Measurements from ENCODE around the gene UBAC2. TPM values are rescaled to one million over a fixed set of nuclear protein-coding genes. Genes with fewer than 3 reads are reported as not detected.
"Not testable (repeated sequence)": the region's sequence is repeated elsewhere in the genome, so short reads cannot be mapped to it uniquely, and the experiment has no call there.

UBAC2 gene
- total RNA-seq, 1 donor from 2014 or later: 87.7 TPM

DNA sequence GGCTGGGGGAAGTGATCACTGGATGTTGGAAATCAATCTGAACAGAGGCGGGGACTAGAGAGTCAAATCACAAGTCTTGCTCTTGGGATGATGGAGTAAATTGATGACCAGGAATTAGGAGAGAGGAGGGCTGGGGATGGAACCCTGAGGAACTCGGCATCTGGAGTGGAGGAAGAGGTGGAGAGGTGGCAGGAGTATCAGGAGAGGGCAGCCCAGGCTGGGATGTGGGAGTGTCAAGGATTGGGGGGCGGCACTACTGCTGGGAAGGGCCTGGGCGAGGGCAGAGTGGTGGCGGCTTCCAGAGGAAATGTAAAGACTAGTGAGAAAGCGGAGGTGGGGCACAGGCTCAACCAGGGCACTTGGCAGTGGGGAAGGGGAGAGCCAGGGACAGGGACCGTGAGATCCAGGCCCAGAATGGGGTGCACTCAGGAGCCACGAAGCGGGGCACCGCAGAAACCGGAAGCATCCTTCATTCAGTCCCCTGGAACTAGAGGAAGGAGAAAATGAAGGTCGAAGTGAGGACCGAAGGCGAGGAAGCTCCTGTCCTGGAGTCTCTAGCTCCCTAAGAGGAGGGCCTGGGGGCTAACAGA lies 187.8 kb downstream of the UBAC2 start:
- H3K9me3 Mint-ChIP-seq: no peaks in the 10 kb centered on the region
- H3K27ac ChIP-seq: no peak overlapping the region
- H3F3A ChIP-seq (ENCODE audit: low read depth): peaks cover 11% of the 10 kb centered on the region
- no peaks in the 10 kb centered on the region for H3K27me3 ChIP-seq
- H3K27me3 Mint-ChIP-seq (ENCODE audit: insufficient read depth, low read depth): peaks cover 5% of the 10 kb centered on the region
- no peaks in the 10 kb centered on the region for H3K79me2 ChIP-seq (ENCODE audit: low read depth)
- H3K4me3 Mint-ChIP-seq: no peak overlapping the region
- H3K4me3 ChIP-seq: no peak overlapping the region
- H3K9me3 ChIP-seq (ENCODE audit: low read depth): no peaks in the 10 kb centered on the region
- H3K9ac ChIP-seq: no peak overlapping the region
- DNase-seq (ENCODE audit: low spot score): no peak
- peaks cover 9% of the 10 kb centered on the region for H3K36me3 Mint-ChIP-seq
- peaks cover 2% of the 10 kb centered on the region for H3K4me1 Mint-ChIP-seq
- H3K4me1 ChIP-seq: peaks cover 7% of the 10 kb centered on the region
- no peak overlapping the region for H2AFZ ChIP-seq (replicated peaks)
- H3K36me3 ChIP-seq: no peaks in the 10 kb centered on the region
- H3K27ac Mint-ChIP-seq: no peak overlapping the region
- H3K4me2 ChIP-seq: no peak overlapping the region
- TF ChIP-seq, protein P1, sequence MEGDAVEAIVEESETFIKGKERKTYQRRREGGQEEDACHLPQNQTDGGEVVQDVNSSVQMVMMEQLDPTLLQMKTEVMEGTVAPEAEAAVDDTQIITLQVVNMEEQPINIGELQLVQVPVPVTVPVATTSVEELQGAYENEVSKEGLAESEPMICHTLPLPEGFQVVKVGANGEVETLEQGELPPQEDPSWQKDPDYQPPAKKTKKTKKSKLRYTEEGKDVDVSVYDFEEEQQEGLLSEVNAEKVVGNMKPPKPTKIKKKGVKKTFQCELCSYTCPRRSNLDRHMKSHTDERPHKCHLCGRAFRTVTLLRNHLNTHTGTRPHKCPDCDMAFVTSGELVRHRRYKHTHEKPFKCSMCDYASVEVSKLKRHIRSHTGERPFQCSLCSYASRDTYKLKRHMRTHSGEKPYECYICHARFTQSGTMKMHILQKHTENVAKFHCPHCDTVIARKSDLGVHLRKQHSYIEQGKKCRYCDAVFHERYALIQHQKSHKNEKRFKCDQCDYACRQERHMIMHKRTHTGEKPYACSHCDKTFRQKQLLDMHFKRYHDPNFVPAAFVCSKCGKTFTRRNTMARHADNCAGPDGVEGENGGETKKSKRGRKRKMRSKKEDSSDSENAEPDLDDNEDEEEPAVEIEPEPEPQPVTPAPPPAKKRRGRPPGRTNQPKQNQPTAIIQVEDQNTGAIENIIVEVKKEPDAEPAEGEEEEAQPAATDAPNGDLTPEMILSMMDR (IDR thresholded peaks at IDR 0.05): no peak
- TF ChIP-seq EZH2 (IDR thresholded peaks at IDR 0.05) (no peak), EZH2phosphoT487 (IDR thresholded peaks at IDR 0.05) (no peak)
- no peaks in the 10 kb centered on the region for H4K20me1 ChIP-seq (ENCODE audit: low read depth)

DNA sequence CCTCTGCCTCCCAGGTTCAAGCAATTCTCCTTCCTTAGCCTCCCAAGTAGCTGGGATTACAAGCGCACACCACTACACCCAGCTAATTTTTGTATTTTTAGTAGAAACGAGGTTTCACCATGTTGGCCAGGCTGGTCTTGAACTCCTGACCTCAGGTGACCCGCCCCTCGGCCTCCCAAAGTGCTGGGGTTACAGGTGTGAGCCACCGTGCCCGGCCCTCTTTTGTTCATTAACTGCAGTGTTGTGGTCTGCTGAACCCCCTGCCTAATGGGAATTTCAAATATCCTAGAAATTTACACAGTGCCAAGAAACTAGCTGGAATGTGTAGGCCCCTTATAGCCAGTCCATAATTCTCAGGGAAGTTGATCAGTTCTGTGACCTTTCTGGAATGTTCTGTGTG lies 188.4 kb downstream of the UBAC2 start:
- not testable (repeated sequence) for H3K9me3 Mint-ChIP-seq, H3K4me1 Mint-ChIP-seq

DNA sequence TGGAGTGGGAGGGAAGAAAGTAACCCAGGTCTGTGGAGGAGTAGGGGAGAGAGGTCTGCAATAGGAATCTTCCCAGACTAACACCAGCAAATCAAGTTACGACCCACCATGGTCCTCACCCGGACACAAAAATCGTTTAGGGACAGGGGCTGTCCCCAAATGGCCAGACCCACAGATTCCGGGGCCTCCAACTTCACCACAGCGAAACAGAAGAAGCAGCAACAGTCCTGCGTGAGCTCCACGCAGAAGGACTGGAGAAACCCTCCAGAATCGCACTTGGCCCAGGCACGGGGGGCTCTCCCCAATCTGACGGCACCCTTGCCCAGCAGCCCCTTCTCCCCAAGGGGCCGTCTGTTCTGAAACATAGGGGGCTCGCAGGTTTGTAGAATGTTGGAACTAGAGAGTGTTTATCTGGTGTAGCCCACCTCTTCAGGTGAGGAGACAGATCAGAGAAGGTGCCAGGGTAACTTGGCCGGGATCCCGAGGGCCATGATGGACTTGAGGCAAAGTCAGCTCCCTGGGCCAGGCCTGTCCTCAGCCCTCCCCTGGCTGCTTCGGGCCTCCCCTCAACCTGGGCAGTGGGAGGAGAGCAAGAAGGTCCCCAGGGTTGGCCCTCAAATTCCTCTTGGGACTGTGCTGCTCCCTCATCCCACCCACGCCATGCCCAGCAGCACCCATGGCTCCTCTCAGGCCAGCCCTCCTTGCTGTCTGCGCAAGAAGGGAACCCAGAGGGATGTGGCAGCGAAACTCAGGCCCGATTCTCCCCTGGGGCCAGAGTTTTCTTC lies 189.1 kb downstream of the UBAC2 start:
- no peak overlapping the region for H3K27ac ChIP-seq
- H4K20me1 ChIP-seq (ENCODE audit: low read depth): no peaks in the 10 kb centered on the region
- no peaks in the 10 kb centered on the region for H3K36me3 ChIP-seq
- peaks cover 11% of the 10 kb centered on the region for H3F3A ChIP-seq (ENCODE audit: low read depth)
- H3K9me3 ChIP-seq (ENCODE audit: low read depth): no peaks in the 10 kb centered on the region
- no peaks in the 10 kb centered on the region for H3K79me2 ChIP-seq (ENCODE audit: low read depth)
- Mint-ChIP-seq H3K27ac (peak overlapping the region; percentile 11), H3K36me3 (peaks cover 9% of the 10 kb centered on the region), H3K4me1 (peaks cover 2% of the 10 kb centered on the region), H3K9me3 (no peaks in the 10 kb centered on the region), H3K27me3 (ENCODE audit: insufficient read depth, low read depth) (peaks cover 8% of the 10 kb centered on the region), H3K4me3 (no peak overlapping the region)
- no peak overlapping the region for H2AFZ ChIP-seq (replicated peaks)
- H3K9ac ChIP-seq: no peak overlapping the region
- DNase-seq (ENCODE audit: low spot score): no peak
- no peak overlapping the region for H3K4me2 ChIP-seq
- TF ChIP-seq EZH2phosphoT487 (IDR thresholded peaks at IDR 0.05) (no peak), EZH2 (IDR thresholded peaks at IDR 0.05) (no peak)
- TF ChIP-seq, protein P1 (IDR thresholded peaks at IDR 0.05): no peak
- no peaks in the 10 kb centered on the region for H3K27me3 ChIP-seq
- peaks cover 7% of the 10 kb centered on the region for H3K4me1 ChIP-seq
- H3K4me3 ChIP-seq: no peak overlapping the region

More for the DNA sequence above, 188.4 kb downstream of the UBAC2 start:
- not testable (repeated sequence) for H2AFZ ChIP-seq (replicated peaks); H3K4me3 ChIP-seq; H3K4me3 Mint-ChIP-seq; H3K4me2 ChIP-seq; H3K36me3 Mint-ChIP-seq; H3K36me3 ChIP-seq; H3K27me3 Mint-ChIP-seq (ENCODE audit: insufficient read depth, low read depth); H3K9me3 ChIP-seq (ENCODE audit: low read depth); H3K27ac ChIP-seq; H3K4me1 ChIP-seq; DNase-seq (ENCODE audit: low spot score); H3K9ac ChIP-seq; H4K20me1 ChIP-seq (ENCODE audit: low read depth); H3K27me3 ChIP-seq; H3K79me2 ChIP-seq (ENCODE audit: low read depth)
- H3F3A ChIP-seq (ENCODE audit: low read depth): peaks cover 11% of the 10 kb centered on the region
- H3K27ac Mint-ChIP-seq: peak overlapping the region; percentile 11

DNA sequence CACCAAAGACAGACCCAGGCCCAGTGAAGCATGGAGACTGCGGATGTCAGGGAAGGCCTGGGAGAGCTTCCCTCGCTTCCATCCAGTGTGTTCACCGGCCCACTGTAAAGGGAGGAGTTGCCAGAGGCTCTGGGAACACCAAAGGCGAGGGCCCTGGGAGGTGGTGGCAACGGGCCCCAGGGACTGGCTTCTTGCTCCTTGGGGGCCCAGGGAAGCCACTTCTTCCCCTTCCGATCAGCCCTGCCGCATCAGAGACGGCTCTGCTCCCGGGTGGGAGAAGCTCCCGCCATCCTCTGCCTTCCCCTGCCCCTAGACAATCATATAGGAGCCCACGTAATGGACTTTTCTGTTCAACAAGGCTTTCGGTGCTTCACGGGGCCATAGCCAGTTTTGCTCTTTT lies 189.9 kb downstream of the UBAC2 start:
- peaks cover 11% of the 10 kb centered on the region for H3F3A ChIP-seq (ENCODE audit: low read depth)
- TF ChIP-seq EZH2 (IDR thresholded peaks at IDR 0.05) (no peak), EZH2phosphoT487 (IDR thresholded peaks at IDR 0.05) (no peak)
- TF ChIP-seq, protein P1 (IDR thresholded peaks at IDR 0.05): no peak
- no peak overlapping the region for H3K27ac ChIP-seq
- H3K27me3 Mint-ChIP-seq (ENCODE audit: insufficient read depth, low read depth): peaks cover 8% of the 10 kb centered on the region
- no peak overlapping the region for H3K4me2 ChIP-seq
- no peaks in the 10 kb centered on the region for H3K79me2 ChIP-seq (ENCODE audit: low read depth)
- no peak overlapping the region for H3K4me3 Mint-ChIP-seq
- H3K4me1 Mint-ChIP-seq: peaks cover 2% of the 10 kb centered on the region
- no peaks in the 10 kb centered on the region for H3K9me3 ChIP-seq (ENCODE audit: low read depth)
- no peak for DNase-seq (ENCODE audit: low spot score)
- no peaks in the 10 kb centered on the region for H3K27me3 ChIP-seq
- no peaks in the 10 kb centered on the region for H3K36me3 ChIP-seq
- H3K4me1 ChIP-seq: peaks cover 7% of the 10 kb centered on the region
- no peak overlapping the region for H3K27ac Mint-ChIP-seq
- no peak overlapping the region for H3K9ac ChIP-seq
- no peak overlapping the region for H2AFZ ChIP-seq (replicated peaks)
- H3K36me3 Mint-ChIP-seq: peaks cover 9% of the 10 kb centered on the region
- no peaks in the 10 kb centered on the region for H4K20me1 ChIP-seq (ENCODE audit: low read depth)
- H3K4me3 ChIP-seq: no peak overlapping the region
- H3K9me3 Mint-ChIP-seq: no peaks in the 10 kb centered on the region

Data from neural progenitor cell (in vitro differentiated cells).